OCI-LY1 (cell line): ENCODE data around the gene SORCS3.

ENCODE experiments used
- H2AFZ ChIP-seq: fragments of 200-600 bp; sonication (generic), shearing (Covaris generic); 2 replicates; pipeline ENCODE4 v1.6.0; 2014; ENCODE audit warnings: antibody characterized with exemption, mild to moderate bottlenecking, low read length
- H3F3A ChIP-seq: fragments of 200-600 bp; sonication (generic), shearing (Covaris generic); 2 replicates; pipeline ENCODE4 v1.6.0; 2014; ENCODE audit warnings: mild to moderate bottlenecking, antibody characterized with exemption, low read length, moderate library complexity; ENCODE audit not compliant: insufficient read depth
- H3K27ac ChIP-seq: fragments of 200-600 bp; sonication (generic); 2 replicates; pipeline ENCODE4 v1.5.1; 2014; ENCODE audit warnings: low read length, mixed run types, mild to moderate bottlenecking, low read depth; ENCODE audit not compliant: poor library complexity, severe bottlenecking
- H3K27me3 ChIP-seq: fragments of 200-600 bp; sonication (generic); 2 replicates; pipeline ENCODE4 v1.6.0; 2014; ENCODE audit warnings: antibody characterized with exemption, mild to moderate bottlenecking, low read length, moderate library complexity; ENCODE audit not compliant: insufficient read depth
- H3K36me3 ChIP-seq: fragments of 200-600 bp; sonication (generic); 2 replicates; pipeline ENCODE4 v1.6.1; 2014; ENCODE audit warnings: mild to moderate bottlenecking, antibody characterized with exemption, low read length, moderate library complexity, mixed read lengths; ENCODE audit not compliant: insufficient read depth
- H3K4me1 ChIP-seq: fragments of 200-600 bp; sonication (generic); 2 replicates; pipeline ENCODE4 v1.5.1; 2014; ENCODE audit warnings: mild to moderate bottlenecking, low read length, moderate library complexity; ENCODE audit not compliant: insufficient read depth, severe bottlenecking
- H3K4me2 ChIP-seq: fragments of 200-600 bp; sonication (generic), shearing (Covaris generic); 2 replicates; pipeline ENCODE4 v1.6.1; 2014; ENCODE audit warnings: low read length
- H3K4me3 ChIP-seq: fragments of 200-600 bp; sonication (generic); 2 replicates; pipeline ENCODE4 v1.5.1; 2014; ENCODE audit warnings: low read length, low read depth, mild to moderate bottlenecking, mixed read lengths; ENCODE audit not compliant: poor library complexity, severe bottlenecking
- H3K79me2 ChIP-seq: fragments of 200-600 bp; shearing (Covaris generic); 2 replicates; pipeline ENCODE4 v1.6.1; 2016; ENCODE audit warnings: mixed run types, low read length, mixed read lengths; ENCODE audit not compliant: insufficient read depth
- H3K9ac ChIP-seq: fragments of 200-600 bp; sonication (generic), shearing (Covaris generic); 2 replicates; pipeline ENCODE4 v1.6.1; 2014; ENCODE audit warnings: mild to moderate bottlenecking, low read length, mixed read lengths
- H3K9me2 ChIP-seq: fragments of 200-600 bp; sonication (generic), shearing (Covaris generic); 2 replicates; pipeline ENCODE4 v1.6.1; 2014; ENCODE audit warnings: low read depth, mild to moderate bottlenecking, low read length, mixed read lengths
- H3K9me3 ChIP-seq: fragments of 200-600 bp; shearing (Covaris generic); 2 replicates; pipeline ENCODE4 v1.6.1; 2014; ENCODE audit warnings: low read length, mixed read lengths
- H4K20me1 ChIP-seq: fragments of 200-600 bp; sonication (generic), shearing (Covaris generic); 2 replicates; pipeline ENCODE4 v1.6.0; 2016; ENCODE audit warnings: mild to moderate bottlenecking, low read length; ENCODE audit not compliant: insufficient read depth
- CTCF ChIP-seq: fragments of 200-600 bp; sonication (generic), shearing (Covaris generic); IDR thresholded peaks from 2 replicates; pipeline ENCODE4 v1.5.1; 2017; ENCODE audit warnings: mild to moderate bottlenecking, antibody characterized with exemption, low read length, moderate library complexity, mixed read lengths
- EZH2 ChIP-seq: fragments of 200-600 bp; sonication (generic), shearing (Covaris generic); IDR thresholded peaks from 2 replicates; pipeline ENCODE4 v1.8.0; 2017; ENCODE audit warnings: borderline replicate concordance, mixed run types, mild to moderate bottlenecking, antibody characterized with exemption, low read length, moderate library complexity, mixed read lengths

Gene SORCS3

GRCh38 chr10:105154736-105155135 lies 513.6 kb downstream of the SORCS3 start:
- Histone ChIP-seq H3K4me1 (no peaks in the 10 kb centered on the region), H3K9me3 (no peaks in the 10 kb centered on the region), H3K9ac (no peak overlapping the region), H3K9me2 (no peaks in the 10 kb centered on the region), H4K20me1 (no peaks in the 10 kb centered on the region), H2AFZ (no peak overlapping the region), H3K4me2 (no peak overlapping the region), H3K27me3 (no peaks in the 10 kb centered on the region), H3K27ac (no peak overlapping the region), H3K36me3 (no peaks in the 10 kb centered on the region), H3F3A (no peaks in the 10 kb centered on the region), H3K79me2 (no peaks in the 10 kb centered on the region), H3K4me3 (no peak overlapping the region)
- TF ChIP-seq EZH2: no peak
- no peak for TF ChIP-seq CTCF

GRCh38 chr10:105159268-105159667 lies 518.2 kb downstream of the SORCS3 start:
- Histone ChIP-seq H3K79me2 (no peaks in the 10 kb centered on the region), H3K9ac (no peak overlapping the region), H3K4me3 (no peak overlapping the region), H3K27ac (no peak overlapping the region), H3K4me2 (no peak overlapping the region), H3F3A (no peaks in the 10 kb centered on the region), H3K4me1 (no peaks in the 10 kb centered on the region), H3K9me2 (no peaks in the 10 kb centered on the region), H2AFZ (no peak overlapping the region), H3K36me3 (no peaks in the 10 kb centered on the region), H4K20me1 (no peaks in the 10 kb centered on the region), H3K9me3 (no peaks in the 10 kb centered on the region), H3K27me3 (no peaks in the 10 kb centered on the region)
- no peak for TF ChIP-seq CTCF
- TF ChIP-seq EZH2: no peak

- Histone ChIP-seq H3K4me3 (no peak overlapping the region), H4K20me1 (no peaks in the 10 kb centered on the region), H3K36me3 (no peaks in the 10 kb centered on the region), H3K27me3 (no peaks in the 10 kb centered on the region), H3K27ac (no peak overlapping the region), H2AFZ (no peak overlapping the region), H3K9ac (no peak overlapping the region), H3K4me1 (no peaks in the 10 kb centered on the region), H3F3A (no peaks in the 10 kb centered on the region), H3K9me3 (no peaks in the 10 kb centered on the region), H3K4me2 (no peak overlapping the region), H3K79me2 (no peaks in the 10 kb centered on the region), H3K9me2 (no peaks in the 10 kb centered on the region)
- no peak for TF ChIP-seq EZH2
Observed at GRCh38 chr10:105161149-105161548, 520.1 kb downstream of the SORCS3 start.

- H3K9me2 ChIP-seq: no peaks in the 10 kb centered on the region
- no peak overlapping the region for H3K4me2 ChIP-seq
- no peak overlapping the region for H3K4me3 ChIP-seq
- no peak overlapping the region for H2AFZ ChIP-seq
- no peaks in the 10 kb centered on the region for H3K79me2 ChIP-seq
- no peaks in the 10 kb centered on the region for H3K4me1 ChIP-seq
- no peaks in the 10 kb centered on the region for H3F3A ChIP-seq
- no peak overlapping the region for H3K27ac ChIP-seq
- TF ChIP-seq EZH2: no peak
- TF ChIP-seq CTCF: no peak
- no peak overlapping the region for H3K9ac ChIP-seq
- no peaks in the 10 kb centered on the region for H3K36me3 ChIP-seq
- H3K27me3 ChIP-seq: no peaks in the 10 kb centered on the region
- no peaks in the 10 kb centered on the region for H3K9me3 ChIP-seq
- H4K20me1 ChIP-seq: no peaks in the 10 kb centered on the region
Observed at GRCh38 chr10:105161767-105162166, 520.7 kb downstream of the SORCS3 start.
